Gastroesophageal sphincter (tissue), 4 donors: ENCODE data around the gene ZSWIM3. TPM values are rescaled to one million over a fixed set of nuclear protein-coding genes. Genes with fewer than 3 reads are reported as not detected.

Experiments used
- ATAC-seq: fragments of 150-250 bp; one replicate; pipeline ENCODE4 v1.9.1; 2016; ENCODE audit warnings: mild to moderate bottlenecking, moderate library complexity
- H3K27ac ChIP-seq, 4 donors: fragments of 200-600 bp; sonication (generic) in 3 of 4; 1 replicate in 3 of 4; 2 replicates in 1 of 4; pipeline ENCODE4 v1.5.1; 2016 to 2019
- H3K27me3 ChIP-seq: fragments of 200-600 bp; sonication (generic); one replicate; pipeline ENCODE4 v1.5.1; 2019
- H3K36me3 ChIP-seq, 2 donors: fragments of 200-600 bp; sonication (generic); one replicate each; pipeline ENCODE4 v1.5.1; 2019; ENCODE audit warnings: control low read depth in 1 of 2
- H3K4me1 ChIP-seq, 3 donors: fragments of 200-600 bp; sonication (generic); 1 replicate in 2 of 3; 2 replicates in 1 of 3; pipeline ENCODE4 v1.5.1; 2016 to 2019; ENCODE audit warnings: control low read depth in 2 of 3
- H3K4me3 ChIP-seq, 2 donors: fragments of 200-600 bp; sonication (generic); one replicate each; pipeline ENCODE4 v1.5.1; 2019; ENCODE audit warnings: mild to moderate bottlenecking in 1 of 2, moderate library complexity in 1 of 2
- H3K9me3 ChIP-seq, 3 donors: fragments of 200-600 bp; sonication (generic); one replicate each; pipeline ENCODE4 v1.5.1; 2017 to 2019; ENCODE audit warnings: control low read depth in 2 of 3
- CTCF ChIP-seq, 4 experiments: fragments of 200-600 bp in 2 of 4; fragments of 450-650 bp in 2 of 4; sonication (generic) in 1 of 4; IDR thresholded peaks; one replicate each; pipeline ENCODE4 v1.5.1; 2017 to 2019; ENCODE audit warnings: antibody characterized with exemption in 4 of 4, mild to moderate bottlenecking in 2 of 4, moderate library complexity in 2 of 4
- EP300 ChIP-seq: sonication (generic); formaldehyde crosslinking; IDR thresholded peaks from one replicate; pipeline ENCODE4 v1.6.1; 2017; ENCODE audit warnings: antibody characterized with exemption, mild to moderate bottlenecking
- POLR2A ChIP-seq, 2 donors: fragments of 450-650 bp; IDR thresholded peaks; one replicate each; pipeline ENCODE4 v1.6.1; 2017; ENCODE audit warnings: antibody characterized with exemption in 2 of 2, mild to moderate bottlenecking in 2 of 2, moderate library complexity in 1 of 2
- POLR2AphosphoS5 ChIP-seq: sonication (generic); formaldehyde crosslinking; IDR thresholded peaks from one replicate; pipeline ENCODE4 v1.6.1; 2017; ENCODE audit warnings: antibody characterized with exemption
- WGBS, 2 donors: methylation state at CpG; one replicate each; pipeline ENCODE4 v1.1.5; 2018; ENCODE audit warnings: low coverage in 1 of 2; 5-methylcytosine and 5-hydroxymethylcytosine counted together
- total RNA-seq, 4 donors: library from RNA; depleted of rRNA; stranded (reverse); fragments of >200 nt; gene quantifications; one replicate each; pipeline ENCODE4 v1.1.0, GENCODE V29; 2016

ZSWIM3 gene
- total RNA-seq, 4 donors from 2014 or later = 2.8 to 5.0 (median 4.4) TPM

- WGBS, 2 donors = 74 to 88% methylated on average over 7 to 8 of the region's 14 CpGs
- Histone ChIP-seq H3K27me3 (no peaks in the 10 kb centered on the region), H3K4me3 (no peak overlapping the region), H3K9me3 (no peaks in the 10 kb centered on the region), H3K4me1 (peaks cover 0 to 17% (median 15%) of the 10 kb centered on the region in 3 donors), H3K36me3 (no peaks in the 10 kb centered on the region), H3K27ac (no peak overlapping the region)
- TF ChIP-seq POLR2A (IDR thresholded peaks at IDR 0.05) (no peak), CTCF (IDR thresholded peaks at IDR 0.05) (no peak), POLR2AphosphoS5 (no peak), EP300 (no peak)
- ATAC-seq = no peak
Measured at GRCh38 chr20:45927071-45927878, 69.9 kb downstream of the ZSWIM3 start.

Other genes starting within 250 kb of the ZSWIM3 start
- gene WFDC10A, start 227.9 kb upstream of the ZSWIM3 start, total RNA-seq = not detected
- not detected for gene WFDC9, start 226.3 kb upstream of the ZSWIM3 start, total RNA-seq
- gene WFDC11, start 187.4 kb upstream of the ZSWIM3 start, total RNA-seq = not detected
- gene WFDC13, start 155.6 kb upstream of the ZSWIM3 start, total RNA-seq = not detected
- gene WFDC10B, start 152.6 kb upstream of the ZSWIM3 start, total RNA-seq = not detected
- gene SPINT4, start 135.3 kb upstream of the ZSWIM3 start, total RNA-seq = not detected
- gene WFDC3, start 65.7 kb upstream of the ZSWIM3 start, total RNA-seq = 1 to 10 TPM in 1 of 4 donors, not detected in 3; 2.3 TPM
- gene DNTTIP1, start 65.7 kb upstream of the ZSWIM3 start, total RNA-seq = 10 to 100 TPM; 21.8 to 33.3 (median 27.8) TPM
- under 1 TPM in 1 of 4 donors, not detected in 3; 0.72 TPM for gene UBE2C, start 45.0 kb upstream of the ZSWIM3 start, total RNA-seq
- 1 to 10 TPM in 3 of 4 donors, not detected in 1; 1.0 to 6.3 (median 1.3) TPM for gene TNNC2, start 30.3 kb upstream of the ZSWIM3 start, total RNA-seq
- 10 to 100 TPM; 45.9 to 76.3 (median 59.7) TPM for gene SNX21, start 23.8 kb upstream of the ZSWIM3 start, total RNA-seq
- 10 to 100 TPM; 27.2 to 49.8 (median 29.9) TPM for gene ACOT8, start 222 bp upstream of the ZSWIM3 start, total RNA-seq
- gene ZSWIM1, start 23.6 kb downstream of the ZSWIM3 start, total RNA-seq = 10 to 100 TPM in 1 of 4 donors, 1 to 10 TPM in 3; 6.6 to 11.9 (median 9.1) TPM
- 1 to 10 TPM in 3 of 4 donors, not detected in 1; 4.2 to 7.9 (median 5.1) TPM for gene SPATA25, start 30.0 kb downstream of the ZSWIM3 start, total RNA-seq
- gene NEURL2, start 33.6 kb downstream of the ZSWIM3 start, total RNA-seq = 10 to 100 TPM in 3 of 4 donors, 1 to 10 TPM in 1; 2.2 to 26.4 (median 17.0) TPM
- gene CTSA, start 33.7 kb downstream of the ZSWIM3 start, total RNA-seq = 10 to 100 TPM; 36.4 to 73.0 (median 56.6) TPM
- 100 to 1,000 TPM in 3 of 4 donors, 10 to 100 TPM in 1; 45.6 to 456 (median 177) TPM for gene PLTP, start 54.5 kb downstream of the ZSWIM3 start, total RNA-seq
- 10 to 100 TPM; 21.5 to 45.3 (median 39.2) TPM for gene PCIF1, start 77.1 kb downstream of the ZSWIM3 start, total RNA-seq
- 10 to 100 TPM in 3 of 4 donors, 1 to 10 TPM in 1; 7.5 to 17.9 (median 16.5) TPM for gene ZNF335, start 114.6 kb downstream of the ZSWIM3 start, total RNA-seq
- 1 to 10 TPM in 2 of 4 donors, under 1 TPM in 1, not detected in 1; 0.15 to 3.9 (median 1.2) TPM for gene MMP9, start 151.3 kb downstream of the ZSWIM3 start, total RNA-seq
- gene SLC12A5, start 171.6 kb downstream of the ZSWIM3 start, total RNA-seq = not detected
- gene NCOA5, start 232.3 kb downstream of the ZSWIM3 start, total RNA-seq = 10 to 100 TPM; 26.3 to 39.8 (median 30.8) TPM